ENCODE measurements around the gene DCP1A. TPM values are rescaled to one million over a fixed set of nuclear protein-coding genes. Genes with fewer than 3 reads are reported as not detected.

DCP1A gene
- total RNA-seq, 2 experiments from 2014 or later = 29.9 to 32.0 TPM

DNA sequence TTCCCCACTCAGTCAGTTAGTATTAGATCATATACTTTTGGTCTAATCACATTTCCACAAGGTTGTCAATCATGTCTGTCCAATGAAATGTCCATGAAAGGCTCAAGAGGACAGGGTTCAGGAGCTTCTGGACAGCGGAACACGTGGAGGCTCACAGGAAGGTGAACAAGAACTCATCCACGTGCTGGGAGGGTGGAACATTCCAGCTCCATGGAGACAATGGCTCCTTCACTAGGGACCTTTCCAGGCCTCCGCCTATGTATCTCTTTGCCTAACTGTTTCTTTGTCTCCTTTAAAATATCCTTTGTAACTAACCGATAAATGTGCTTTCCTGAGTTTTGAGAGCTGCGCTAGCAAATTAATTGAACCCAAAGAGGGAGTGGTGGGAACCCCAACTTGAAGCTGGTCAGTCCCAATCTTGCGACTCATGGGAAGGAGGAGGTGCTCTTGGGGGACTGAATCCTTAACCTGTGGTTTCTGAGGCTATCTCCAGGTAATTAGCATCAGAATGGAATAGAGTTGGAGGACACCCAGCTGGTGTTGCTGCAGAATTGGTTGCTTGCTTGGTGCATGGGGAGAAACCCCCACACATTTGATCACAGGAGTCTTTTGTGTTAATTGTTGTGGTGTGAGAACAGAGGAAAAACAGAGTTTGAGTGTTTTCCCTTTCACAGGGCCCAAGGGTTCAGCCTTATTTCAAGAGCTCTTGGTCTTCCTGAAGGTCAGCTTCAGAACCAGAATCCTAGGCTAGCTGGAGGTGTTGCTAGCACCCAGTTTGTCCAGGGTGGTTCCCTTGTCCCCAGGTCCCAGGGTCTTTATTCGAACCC is 88.5 kb downstream of the DCP1A start:
- Mint-ChIP-seq H3K4me3 (no peak overlapping the region), H3K27me3 (no peaks in the 10 kb centered on the region), H3K36me3 (ENCODE audit: low read depth) (peaks cover 12% of the 10 kb centered on the region), H3K9me3 (no peaks in the 10 kb centered on the region), H3K27ac (no peak overlapping the region), H3K4me1 (ENCODE audit: low read depth) (peaks cover 6% of the 10 kb centered on the region)
- intact Hi-C loops (cut with micrococcal nuclease) = no loop called here
- DNase-seq (no peak), ATAC-seq (no peak)
- CTCF ChIA-PET = no interaction called here
- POLR2A ChIA-PET = interaction anchor here (0.9 to 1.2 kb wide), 3 partner anchors 27 to 88 kb away, joined by 3 to 4 read pairs (median 4); partner anchors contain the start of gene DCP1A
- no peak for TF ChIP-seq CTCF (IDR thresholded peaks at IDR 0.05)

- DNase-seq (no peak), ATAC-seq (no peak)
- Mint-ChIP-seq H3K4me3 (no peak overlapping the region), H3K4me1 (ENCODE audit: low read depth) (peaks cover 17% of the 10 kb centered on the region), H3K36me3 (ENCODE audit: low read depth) (peaks cover 22% of the 10 kb centered on the region), H3K9me3 (no peaks in the 10 kb centered on the region), H3K27ac (no peak overlapping the region), H3K27me3 (no peaks in the 10 kb centered on the region)
- ChIA-PET CTCF (no interaction called here), POLR2A (interaction anchor here (1.1 kb wide), 1 partner anchor 21 kb away, joined by 3 read pairs; no protein-coding TSS in a partner anchor)
- TF ChIP-seq CTCF (IDR thresholded peaks at IDR 0.05) = no peak
- intact Hi-C loops (cut with micrococcal nuclease) = no loop called here
These were observed 89.9 kb downstream of the DCP1A start for GRCh38 chr3:53257465-53257864.

DNA sequence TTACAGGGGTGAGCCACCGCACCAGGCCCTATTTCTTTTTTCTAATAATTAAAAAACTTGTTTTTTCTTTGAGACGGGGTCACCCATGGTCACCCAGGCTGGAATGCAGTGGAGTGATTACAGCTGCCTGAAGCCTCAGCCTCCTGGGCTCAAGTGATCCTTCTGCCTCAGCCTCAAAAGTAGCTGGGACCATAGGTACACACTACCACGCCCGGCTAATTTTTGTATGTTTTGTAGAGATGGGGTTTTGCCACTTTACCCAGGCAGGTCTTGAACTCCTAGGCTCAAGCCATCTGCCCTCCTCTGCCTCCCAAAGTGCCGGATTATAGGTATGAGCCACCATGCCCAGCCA is 90.7 kb downstream of the DCP1A start:
- intact Hi-C loops (cut with micrococcal nuclease) = no loop called here
- ChIA-PET POLR2A (interaction anchor here (1.1 kb wide), 1 partner anchor 20 kb away, joined by 3 read pairs; no protein-coding TSS in a partner anchor), CTCF (no interaction called here)
- Mint-ChIP-seq H3K36me3 (ENCODE audit: low read depth) (peaks cover 27% of the 10 kb centered on the region), H3K27me3 (no peaks in the 10 kb centered on the region), H3K4me1 (ENCODE audit: low read depth) (peaks cover 23% of the 10 kb centered on the region), H3K27ac (no peak overlapping the region), H3K4me3 (peak overlapping the region; percentile 7), H3K9me3 (no peaks in the 10 kb centered on the region)
- TF ChIP-seq CTCF (IDR thresholded peaks at IDR 0.05) = no peak
- no peak for ATAC-seq
- no peak for DNase-seq

- POLR2A ChIA-PET = interaction anchor here (0.9 to 3.1 kb wide), 4 partner anchors 10 to 527 kb away, joined by 3 to 9 read pairs (median 5); partner anchors contain the start of gene DCP1A
These were observed 91.3 kb downstream of the DCP1A start, which contains the start of gene TKT for GRCh38 chr3:53255775-53256703. Gene TKT (minus strand): TSS chr3:53256022. CDS start chr3:53255942, 80 bp downstream.

More at GRCh38 chr3:53255775-53256703, 91.3 kb downstream of the DCP1A start, which contains the start of gene TKT:
- Mint-ChIP-seq H3K4me3 (peak within 1 kb of the TSS; percentile 93), H3K27me3 (no peaks in the 10 kb centered on the region), H3K9me3 (no peaks in the 10 kb centered on the region), H3K36me3 (ENCODE audit: low read depth) (peaks cover 27% of the 10 kb centered on the region), H3K27ac (peak within 1 kb of the TSS; percentile 81), H3K4me1 (ENCODE audit: low read depth) (peaks cover 30% of the 10 kb centered on the region)
- peak; percentile 89 for ATAC-seq
- peak; percentile 88 for DNase-seq
- TF ChIP-seq CTCF (IDR thresholded peaks at IDR 0.05) = no peak
- intact Hi-C loops (cut with micrococcal nuclease) = no loop called here
- CTCF ChIA-PET = interaction anchor here (0.6 kb wide), 1 partner anchor 66 kb away, joined by 3 read pairs; no protein-coding TSS in a partner anchor
